ENCODE measurements around the gene FTL.

Gene FTL

GRCh38 chr19:48964205-48965039, 687 bp upstream of the FTL start:
- Histone ChIP-seq H2AK5ac (ENCODE audit: low read length) (peak overlapping the region; percentile 52), H3K79me2 (ENCODE audit: control insufficient read depth, insufficient read depth, low read length) (peaks cover 13% of the 10 kb centered on the region), H3K23ac (ENCODE audit: low read length) (peak overlapping the region; percentile 80), H4K5ac (ENCODE audit: low read length) (peak overlapping the region; percentile 90), H3K36me3 (ENCODE audit: control insufficient read depth, insufficient read depth, low read length) (no peaks in the 10 kb centered on the region), H4K8ac (ENCODE audit: low read depth, low read length) (no peak overlapping the region), H3K18ac (ENCODE audit: low read length) (peak overlapping the region; percentile 97), H3K4me3 (ENCODE audit: low read length) (peak overlapping the region; percentile 10), H3K56ac (ENCODE audit: low read length) (peak overlapping the region; percentile 92), H3K4me1 (ENCODE audit: control insufficient read depth, low read depth, low read length) (peaks cover 16% of the 10 kb centered on the region), H3K79me1 (ENCODE audit: low read length) (peaks cover 6% of the 10 kb centered on the region), H2BK5ac (ENCODE audit: low read length) (peak overlapping the region; percentile 94), H2BK15ac (replicated peaks; ENCODE audit: low read depth) (peak overlapping the region; percentile 14), H3K4me2 (ENCODE audit: low read length) (peak overlapping the region; percentile 70), H3K4ac (ENCODE audit: low read depth, low read length) (peak overlapping the region; percentile 99), H2BK120ac (ENCODE audit: low read depth, low read length) (peak overlapping the region; percentile 98), H3K9ac (ENCODE audit: low read length) (peak overlapping the region; percentile 79), H3K27me3 (ENCODE audit: insufficient read depth, low read length, poor library complexity) (no peaks in the 10 kb centered on the region), H3K27ac (ENCODE audit: low read depth, low read length) (peak overlapping the region; percentile 95)
- no CpG with 5 or more reads among the region's 19 CpGs for WGBS (ENCODE audit: extremely low coverage, insufficient coverage, low lambda C conversion rate)
- DNase-seq, result peak; percentile 90

GRCh38 chr19:48965806-48966540, 864 bp downstream of the FTL start:
- Histone ChIP-seq H3K4ac (ENCODE audit: low read depth, low read length) (no peak overlapping the region), H2BK15ac (replicated peaks; ENCODE audit: low read depth) (no peak overlapping the region), H3K36me3 (ENCODE audit: control insufficient read depth, insufficient read depth, low read length) (no peaks in the 10 kb centered on the region), H4K8ac (ENCODE audit: low read depth, low read length) (no peak overlapping the region), H4K5ac (ENCODE audit: low read length) (no peak overlapping the region), H3K79me2 (ENCODE audit: control insufficient read depth, insufficient read depth, low read length) (peaks cover 13% of the 10 kb centered on the region), H3K79me1 (ENCODE audit: low read length) (peaks cover 6% of the 10 kb centered on the region), H3K23ac (ENCODE audit: low read length) (peak overlapping the region; percentile 96), H3K27me3 (ENCODE audit: insufficient read depth, low read length, poor library complexity) (no peaks in the 10 kb centered on the region), H3K27ac (ENCODE audit: low read depth, low read length) (peak overlapping the region; percentile 32), H3K4me3 (ENCODE audit: low read length) (peak overlapping the region; percentile 99), H3K56ac (ENCODE audit: low read length) (peak overlapping the region; percentile 96), H3K4me2 (ENCODE audit: low read length) (peak overlapping the region; percentile 99), H2BK120ac (ENCODE audit: low read depth, low read length) (no peak overlapping the region), H3K4me1 (ENCODE audit: control insufficient read depth, low read depth, low read length) (peaks cover 16% of the 10 kb centered on the region), H3K18ac (ENCODE audit: low read length) (no peak overlapping the region), H3K9ac (ENCODE audit: low read length) (peak overlapping the region; percentile 95), H2AK5ac (ENCODE audit: low read length) (peak overlapping the region; percentile 93), H2BK5ac (ENCODE audit: low read length) (no peak overlapping the region)
- peak; percentile 91 for DNase-seq
- WGBS (ENCODE audit: extremely low coverage, insufficient coverage, low lambda C conversion rate), result no CpG with 5 or more reads among the region's 36 CpGs

GRCh38 chr19:48966541-48967345, 1.6 kb downstream of the FTL start:
- Histone ChIP-seq H3K27me3 (ENCODE audit: insufficient read depth, low read length, poor library complexity) (no peaks in the 10 kb centered on the region), H3K18ac (ENCODE audit: low read length) (no peak overlapping the region), H3K23ac (ENCODE audit: low read length) (no peak overlapping the region), H3K79me1 (ENCODE audit: low read length) (peaks cover 6% of the 10 kb centered on the region), H3K4me3 (ENCODE audit: low read length) (peak overlapping the region; percentile 99), H2BK5ac (ENCODE audit: low read length) (no peak overlapping the region), H3K79me2 (ENCODE audit: control insufficient read depth, insufficient read depth, low read length) (peaks cover 13% of the 10 kb centered on the region), H3K27ac (ENCODE audit: low read depth, low read length) (no peak overlapping the region), H3K4me2 (ENCODE audit: low read length) (peak overlapping the region; percentile 99), H3K4me1 (ENCODE audit: control insufficient read depth, low read depth, low read length) (peaks cover 16% of the 10 kb centered on the region), H3K56ac (ENCODE audit: low read length) (peak overlapping the region; percentile 96), H3K9ac (ENCODE audit: low read length) (peak overlapping the region; percentile 95), H3K4ac (ENCODE audit: low read depth, low read length) (no peak overlapping the region), H2BK15ac (replicated peaks; ENCODE audit: low read depth) (no peak overlapping the region), H4K8ac (ENCODE audit: low read depth, low read length) (no peak overlapping the region), H2BK120ac (ENCODE audit: low read depth, low read length) (no peak overlapping the region), H3K36me3 (ENCODE audit: control insufficient read depth, insufficient read depth, low read length) (no peaks in the 10 kb centered on the region), H2AK5ac (ENCODE audit: low read length) (no peak overlapping the region), H4K5ac (ENCODE audit: low read length) (no peak overlapping the region)
- peak; percentile 32 for DNase-seq
- no CpG with 5 or more reads among the region's 10 CpGs for WGBS (ENCODE audit: extremely low coverage, insufficient coverage, low lambda C conversion rate)

GRCh38 chr19:48967346-48968178, 2.5 kb downstream of the FTL start:
- Histone ChIP-seq H4K8ac (ENCODE audit: low read depth, low read length) (no peak overlapping the region), H3K4me2 (ENCODE audit: low read length) (no peak overlapping the region), H2AK5ac (ENCODE audit: low read length) (no peak overlapping the region), H3K79me1 (ENCODE audit: low read length) (peaks cover 6% of the 10 kb centered on the region), H3K4me3 (ENCODE audit: low read length) (no peak overlapping the region), H4K5ac (ENCODE audit: low read length) (no peak overlapping the region), H2BK15ac (replicated peaks; ENCODE audit: low read depth) (no peak overlapping the region), H2BK120ac (ENCODE audit: low read depth, low read length) (no peak overlapping the region), H3K4ac (ENCODE audit: low read depth, low read length) (no peak overlapping the region), H2BK5ac (ENCODE audit: low read length) (no peak overlapping the region), H3K27me3 (ENCODE audit: insufficient read depth, low read length, poor library complexity) (no peaks in the 10 kb centered on the region), H3K18ac (ENCODE audit: low read length) (no peak overlapping the region), H3K56ac (ENCODE audit: low read length) (no peak overlapping the region), H3K27ac (ENCODE audit: low read depth, low read length) (no peak overlapping the region), H3K36me3 (ENCODE audit: control insufficient read depth, insufficient read depth, low read length) (no peaks in the 10 kb centered on the region), H3K79me2 (ENCODE audit: control insufficient read depth, insufficient read depth, low read length) (peaks cover 13% of the 10 kb centered on the region), H3K9ac (ENCODE audit: low read length) (no peak overlapping the region), H3K4me1 (ENCODE audit: control insufficient read depth, low read depth, low read length) (peaks cover 14% of the 10 kb centered on the region), H3K23ac (ENCODE audit: low read length) (no peak overlapping the region)
- peak; percentile 70 for DNase-seq
- WGBS (ENCODE audit: extremely low coverage, insufficient coverage, low lambda C conversion rate), result no CpG with 5 or more reads among the region's 14 CpGs

- no peak overlapping the region for H2BK5ac ChIP-seq (ENCODE audit: low read length)
- H4K5ac ChIP-seq (ENCODE audit: low read length), result no peak overlapping the region
- peak; percentile 48 for DNase-seq
- peaks cover 6% of the 10 kb centered on the region for H3K79me1 ChIP-seq (ENCODE audit: low read length)
- H2BK120ac ChIP-seq (ENCODE audit: low read depth, low read length), result no peak overlapping the region
- no peak overlapping the region for H3K23ac ChIP-seq (ENCODE audit: low read length)
- H3K9ac ChIP-seq (ENCODE audit: low read length), result no peak overlapping the region
- H3K4me1 ChIP-seq (ENCODE audit: control insufficient read depth, low read depth, low read length), result peaks cover 12% of the 10 kb centered on the region
- H3K4me3 ChIP-seq (ENCODE audit: low read length), result no peak overlapping the region
- H4K8ac ChIP-seq (ENCODE audit: low read depth, low read length), result no peak overlapping the region
- peaks cover 13% of the 10 kb centered on the region for H3K79me2 ChIP-seq (ENCODE audit: control insufficient read depth, insufficient read depth, low read length)
- H3K56ac ChIP-seq (ENCODE audit: low read length), result no peak overlapping the region
- no peak overlapping the region for H3K4ac ChIP-seq (ENCODE audit: low read depth, low read length)
- no peaks in the 10 kb centered on the region for H3K27me3 ChIP-seq (ENCODE audit: insufficient read depth, low read length, poor library complexity)
- H3K36me3 ChIP-seq (ENCODE audit: control insufficient read depth, insufficient read depth, low read length), result no peaks in the 10 kb centered on the region
- no peak overlapping the region for H3K18ac ChIP-seq (ENCODE audit: low read length)
- WGBS (ENCODE audit: extremely low coverage, insufficient coverage, low lambda C conversion rate), result no CpG with 5 or more reads among the region's 4 CpGs
- no peak overlapping the region for H2AK5ac ChIP-seq (ENCODE audit: low read length)
- no peak overlapping the region for H3K4me2 ChIP-seq (ENCODE audit: low read length)
- H2BK15ac ChIP-seq (replicated peaks; ENCODE audit: low read depth), result no peak overlapping the region
- H3K27ac ChIP-seq (ENCODE audit: low read depth, low read length), result no peak overlapping the region
Measured at GRCh38 chr19:48968179-48968661, 3.1 kb downstream of the FTL start.
